Suprapubic skin (tissue), 4 donors: ENCODE results near the gene MVD.

Experiments used
- CTCF ChIP-seq, 2 donors: fragments of 200-600 bp in 1 of 2; fragments of 450-650 bp in 1 of 2; sonication (generic) in 1 of 2; IDR thresholded peaks; one replicate each; pipeline ENCODE4 v1.5.1; 2016 to 2019; ENCODE audit warnings: antibody characterized with exemption in 2 of 2, mild to moderate bottlenecking in 1 of 2, moderate library complexity in 1 of 2
- EP300 ChIP-seq: sonication (generic); formaldehyde crosslinking; IDR thresholded peaks from one replicate; pipeline ENCODE4 v1.6.1; 2017; ENCODE audit warnings: antibody characterized with exemption
- POLR2A ChIP-seq, 2 donors: fragments of 450-650 bp; IDR thresholded peaks; one replicate each; pipeline ENCODE4 v1.6.1; 2017; ENCODE audit warnings: antibody characterized with exemption in 2 of 2, mild to moderate bottlenecking in 2 of 2, moderate library complexity in 2 of 2
- POLR2AphosphoS5 ChIP-seq, 3 donors: sonication (generic); formaldehyde crosslinking; IDR thresholded peaks; one replicate each; pipeline ENCODE4 v1.6.1; 2017; ENCODE audit warnings: antibody characterized with exemption in 3 of 3

GRCh38 chr16:88701581-88702370 lies 38.9 kb upstream of the MVD start:
- TF ChIP-seq CTCF (IDR thresholded peaks at IDR 0.05) (no peak), POLR2AphosphoS5 (IDR thresholded peaks at IDR 0.05) (no peak), POLR2A (IDR thresholded peaks at IDR 0.05) (no peak), EP300 (no peak)
